ENCODE measurements around the gene CBFA2T3. TPM values are rescaled to one million over a fixed set of nuclear protein-coding genes. Genes with fewer than 3 reads are reported as not detected.

CBFA2T3 gene
- total RNA-seq, 1 donor from 2014 or later = 4.6 TPM

- DNase-seq (ENCODE audit: low read depth, low spot score) = no peak
- Mint-ChIP-seq H3K36me3 (ENCODE audit: low read depth) (no peaks in the 10 kb centered on the region), H3K4me1 (no peaks in the 10 kb centered on the region), H3K9me3 (no peaks in the 10 kb centered on the region), H3K4me3 (no peak overlapping the region), H3K27me3 (ENCODE audit: low read depth) (peaks cover 2% of the 10 kb centered on the region), H3K27ac (ENCODE audit: unreplicated experiment) (no peak overlapping the region)
- TF ChIP-seq, protein P1, sequence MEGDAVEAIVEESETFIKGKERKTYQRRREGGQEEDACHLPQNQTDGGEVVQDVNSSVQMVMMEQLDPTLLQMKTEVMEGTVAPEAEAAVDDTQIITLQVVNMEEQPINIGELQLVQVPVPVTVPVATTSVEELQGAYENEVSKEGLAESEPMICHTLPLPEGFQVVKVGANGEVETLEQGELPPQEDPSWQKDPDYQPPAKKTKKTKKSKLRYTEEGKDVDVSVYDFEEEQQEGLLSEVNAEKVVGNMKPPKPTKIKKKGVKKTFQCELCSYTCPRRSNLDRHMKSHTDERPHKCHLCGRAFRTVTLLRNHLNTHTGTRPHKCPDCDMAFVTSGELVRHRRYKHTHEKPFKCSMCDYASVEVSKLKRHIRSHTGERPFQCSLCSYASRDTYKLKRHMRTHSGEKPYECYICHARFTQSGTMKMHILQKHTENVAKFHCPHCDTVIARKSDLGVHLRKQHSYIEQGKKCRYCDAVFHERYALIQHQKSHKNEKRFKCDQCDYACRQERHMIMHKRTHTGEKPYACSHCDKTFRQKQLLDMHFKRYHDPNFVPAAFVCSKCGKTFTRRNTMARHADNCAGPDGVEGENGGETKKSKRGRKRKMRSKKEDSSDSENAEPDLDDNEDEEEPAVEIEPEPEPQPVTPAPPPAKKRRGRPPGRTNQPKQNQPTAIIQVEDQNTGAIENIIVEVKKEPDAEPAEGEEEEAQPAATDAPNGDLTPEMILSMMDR (conservative IDR thresholded peaks at IDR 0.05) = no peak
Measured at GRCh38 chr16:88923450-88923849, 53.6 kb downstream of the CBFA2T3 start.

DNA sequence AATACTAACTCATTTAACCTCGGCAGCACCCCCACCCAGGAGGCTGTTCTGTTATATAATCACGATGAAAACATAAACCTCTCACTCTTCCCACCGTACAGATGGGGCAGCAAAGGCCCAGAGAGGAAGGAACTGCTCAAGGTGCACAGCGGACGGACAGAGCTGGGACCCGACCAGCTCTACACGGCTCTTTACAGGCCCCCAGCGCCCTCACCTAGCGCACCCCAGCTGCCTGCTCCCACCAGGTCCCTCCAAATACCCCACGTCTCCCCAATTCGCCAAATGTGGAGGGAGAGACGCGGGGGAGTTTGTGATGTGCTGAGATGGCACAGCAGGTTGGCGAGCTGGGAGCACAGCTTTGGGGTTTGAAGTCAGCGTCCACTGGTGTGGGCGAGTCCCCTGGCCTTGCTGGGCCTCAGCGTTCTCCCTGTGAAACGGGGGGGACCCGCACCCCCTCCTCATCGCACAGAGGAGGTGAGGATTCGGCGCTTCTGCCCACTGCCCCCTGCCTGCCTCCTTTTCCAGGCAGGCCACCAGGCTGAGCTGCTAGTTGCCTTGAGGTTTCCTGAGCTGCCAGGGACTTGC is 54.1 kb downstream of the CBFA2T3 start:
- H3K27me3 Mint-ChIP-seq (ENCODE audit: low read depth) = peaks cover 2% of the 10 kb centered on the region
- H3K36me3 Mint-ChIP-seq (ENCODE audit: low read depth) = no peaks in the 10 kb centered on the region
- TF ChIP-seq, protein P1 (conservative IDR thresholded peaks at IDR 0.05) = no peak
- H3K4me3 Mint-ChIP-seq = no peak overlapping the region
- H3K9me3 Mint-ChIP-seq = no peaks in the 10 kb centered on the region
- DNase-seq (ENCODE audit: low read depth, low spot score) = no peak
- no peak overlapping the region for H3K27ac Mint-ChIP-seq (ENCODE audit: unreplicated experiment)
- no peaks in the 10 kb centered on the region for H3K4me1 Mint-ChIP-seq

DNA sequence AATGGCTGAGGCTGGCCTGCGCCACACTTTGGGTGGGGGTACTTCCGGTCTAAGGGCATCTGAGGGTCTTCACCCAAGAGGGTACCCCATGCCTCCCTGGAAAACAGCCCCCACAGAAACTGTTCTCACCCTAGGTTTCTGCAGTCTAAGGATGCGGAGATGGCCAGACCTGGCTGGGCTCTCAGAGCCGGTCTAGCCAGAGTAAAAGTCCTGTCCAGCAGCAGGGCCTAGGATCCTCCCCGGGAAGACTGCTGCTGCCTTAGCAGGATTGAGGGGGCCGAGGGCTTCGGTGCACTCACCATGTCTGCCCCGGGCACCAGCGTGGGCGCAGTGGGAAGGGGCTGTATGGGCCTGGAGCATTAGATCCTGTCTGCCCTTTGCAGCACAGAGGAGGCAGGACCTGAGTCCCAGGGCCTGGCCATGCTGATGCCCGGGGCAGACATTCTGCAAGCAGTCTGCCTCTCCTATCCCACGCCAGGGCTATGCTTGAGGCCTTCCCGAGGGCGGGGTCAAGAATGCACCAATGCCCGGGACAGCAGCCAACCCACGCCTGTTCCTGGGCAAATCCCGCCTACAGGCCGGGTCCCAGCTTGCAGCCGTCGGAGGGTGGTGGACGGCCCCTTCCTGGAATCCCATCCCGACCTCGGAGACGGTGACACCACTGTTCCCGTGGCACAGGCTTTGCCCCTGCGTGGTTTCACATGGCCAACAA is 54.7 kb downstream of the CBFA2T3 start:
- Mint-ChIP-seq H3K27me3 (ENCODE audit: low read depth) (peaks cover 2% of the 10 kb centered on the region), H3K27ac (ENCODE audit: unreplicated experiment) (no peak overlapping the region), H3K4me1 (peaks cover 4% of the 10 kb centered on the region), H3K4me3 (no peak overlapping the region), H3K36me3 (ENCODE audit: low read depth) (no peaks in the 10 kb centered on the region), H3K9me3 (no peaks in the 10 kb centered on the region)
- TF ChIP-seq, protein P1 (conservative IDR thresholded peaks at IDR 0.05) = no peak
- no peak for DNase-seq (ENCODE audit: low read depth, low spot score)

GRCh38 chr16:88921591-88921990 is 55.4 kb downstream of the CBFA2T3 start:
- Mint-ChIP-seq H3K4me3 (no peak overlapping the region), H3K27me3 (ENCODE audit: low read depth) (peaks cover 2% of the 10 kb centered on the region), H3K36me3 (ENCODE audit: low read depth) (no peaks in the 10 kb centered on the region), H3K4me1 (peaks cover 4% of the 10 kb centered on the region), H3K9me3 (no peaks in the 10 kb centered on the region), H3K27ac (ENCODE audit: unreplicated experiment) (no peak overlapping the region)
- TF ChIP-seq, protein P1 (conservative IDR thresholded peaks at IDR 0.05) = no peak
- DNase-seq (ENCODE audit: low read depth, low spot score) = no peak

DNA sequence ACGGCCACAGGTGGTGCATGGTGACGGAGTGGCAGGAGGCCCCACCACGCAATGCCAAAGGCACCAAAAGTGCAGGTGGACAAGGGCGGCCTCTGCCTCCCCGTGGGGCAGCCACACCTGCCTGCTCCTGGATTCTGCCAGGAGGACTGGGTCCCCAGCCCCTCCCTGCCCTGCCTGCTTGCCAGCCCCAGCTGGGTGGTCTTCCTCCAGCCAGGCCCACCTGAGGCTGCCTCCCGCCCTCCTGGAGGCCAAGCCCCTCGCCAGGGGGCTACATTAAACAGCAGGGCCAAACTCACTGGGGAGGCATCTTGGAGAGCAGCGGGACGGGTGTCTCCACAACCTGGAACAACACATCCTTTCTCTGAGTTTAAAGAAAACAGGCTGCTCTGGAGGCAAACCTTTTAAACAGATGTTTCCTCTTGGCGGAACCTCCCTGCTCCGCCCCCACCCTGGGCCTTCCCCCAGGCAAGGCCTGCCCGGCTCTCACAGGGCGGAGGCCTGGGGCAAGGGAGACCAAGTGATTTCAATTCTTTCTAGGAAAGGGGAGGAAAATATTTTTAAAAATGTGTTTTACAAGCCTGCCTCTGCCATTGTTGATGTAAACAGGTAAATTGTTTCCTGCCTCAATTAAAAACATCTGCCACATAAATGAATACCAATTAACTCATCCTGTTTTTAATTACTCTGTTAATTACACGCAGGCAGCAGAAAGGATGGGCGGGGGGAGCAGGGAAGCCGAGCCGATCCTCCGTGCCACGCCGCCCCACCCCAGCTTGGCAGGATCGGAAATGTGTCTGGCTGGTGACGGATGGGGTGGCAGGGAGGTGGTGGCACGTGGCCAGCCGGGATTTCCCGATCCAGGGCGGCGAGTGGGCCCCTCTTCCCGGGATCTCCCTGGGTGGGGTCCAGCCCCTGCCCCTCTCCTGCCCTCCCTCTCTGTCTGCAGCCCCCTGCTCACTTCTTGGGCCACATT is 56.1 kb downstream of the CBFA2T3 start:
- Mint-ChIP-seq H3K36me3 (ENCODE audit: low read depth) (no peaks in the 10 kb centered on the region), H3K4me3 (no peak overlapping the region), H3K27me3 (ENCODE audit: low read depth) (peaks cover 2% of the 10 kb centered on the region), H3K27ac (ENCODE audit: unreplicated experiment) (no peak overlapping the region), H3K4me1 (peaks cover 9% of the 10 kb centered on the region), H3K9me3 (no peaks in the 10 kb centered on the region)
- TF ChIP-seq, protein P1 (conservative IDR thresholded peaks at IDR 0.05) = no peak
- DNase-seq (ENCODE audit: low read depth, low spot score) = no peak

Data from neural crest cell (in vitro differentiated cells).